GM12801 (cell line): ENCODE results near the gene EHMT2.

Source experiments
- CTCF ChIP-seq: IDR thresholded peaks from one replicate; pipeline ENCODE4 v1.5.1; 2011; ENCODE audit warnings: control low read depth; ENCODE audit not compliant: insufficient read length; ENCODE audit errors: extremely low read depth

EHMT2 gene

GRCh38 chr6:31830886-31831335, 66.6 kb downstream of the EHMT2 start:
- TF ChIP-seq CTCF = no peak
